Measurements from ENCODE around the gene APBB2. TPM values are rescaled to one million over a fixed set of nuclear protein-coding genes. Genes with fewer than 3 reads are reported as not detected.

APBB2 gene
- total RNA-seq, 1 donor from 2014 or later, result 63.2 TPM

DNA sequence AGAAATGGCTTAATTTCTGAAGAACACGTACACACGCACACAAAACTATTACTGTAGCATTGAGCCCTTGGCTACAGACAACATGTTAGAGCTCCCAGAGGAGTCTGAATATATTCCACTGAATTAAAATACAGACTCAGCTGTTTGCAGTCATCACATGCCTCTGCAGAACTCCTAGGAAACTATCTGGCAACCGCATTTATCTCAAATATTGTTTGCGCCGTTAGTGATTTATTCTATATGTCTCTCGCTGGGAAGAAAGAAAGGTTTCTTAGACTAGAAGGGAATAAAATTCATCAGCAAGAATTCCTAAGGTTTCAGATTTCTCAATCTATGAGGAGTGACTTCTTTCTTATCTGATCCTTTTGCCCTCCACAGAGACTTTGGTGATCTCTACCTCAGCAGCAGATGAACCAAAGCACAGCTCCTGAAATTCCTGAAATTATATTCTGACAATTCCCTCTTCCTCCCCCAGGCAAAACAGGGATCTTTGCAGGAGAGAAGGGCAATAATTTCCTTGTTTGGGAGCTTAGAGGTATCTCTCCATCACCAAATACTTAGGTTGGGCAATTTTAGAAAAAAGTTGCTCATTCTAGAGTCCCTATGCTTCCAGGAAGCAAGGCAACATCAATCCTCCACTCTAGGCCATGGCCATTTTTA lies 199.2 kb downstream of the APBB2 start:
- DNase-seq (ENCODE audit: low spot score in 2 of 2, unreplicated experiment in 2 of 2), result no peak
- Mint-ChIP-seq H3K9me3 (no peaks in the 10 kb centered on the region), H3K27me3 (ENCODE audit: low read depth) (no peaks in the 10 kb centered on the region), H3K36me3 (no peaks in the 10 kb centered on the region), H3K4me3 (no peak overlapping the region), H3K27ac (peak overlapping the region; percentile 83), H3K4me1 (peaks cover 35% of the 10 kb centered on the region)
- TF ChIP-seq, protein P1, sequence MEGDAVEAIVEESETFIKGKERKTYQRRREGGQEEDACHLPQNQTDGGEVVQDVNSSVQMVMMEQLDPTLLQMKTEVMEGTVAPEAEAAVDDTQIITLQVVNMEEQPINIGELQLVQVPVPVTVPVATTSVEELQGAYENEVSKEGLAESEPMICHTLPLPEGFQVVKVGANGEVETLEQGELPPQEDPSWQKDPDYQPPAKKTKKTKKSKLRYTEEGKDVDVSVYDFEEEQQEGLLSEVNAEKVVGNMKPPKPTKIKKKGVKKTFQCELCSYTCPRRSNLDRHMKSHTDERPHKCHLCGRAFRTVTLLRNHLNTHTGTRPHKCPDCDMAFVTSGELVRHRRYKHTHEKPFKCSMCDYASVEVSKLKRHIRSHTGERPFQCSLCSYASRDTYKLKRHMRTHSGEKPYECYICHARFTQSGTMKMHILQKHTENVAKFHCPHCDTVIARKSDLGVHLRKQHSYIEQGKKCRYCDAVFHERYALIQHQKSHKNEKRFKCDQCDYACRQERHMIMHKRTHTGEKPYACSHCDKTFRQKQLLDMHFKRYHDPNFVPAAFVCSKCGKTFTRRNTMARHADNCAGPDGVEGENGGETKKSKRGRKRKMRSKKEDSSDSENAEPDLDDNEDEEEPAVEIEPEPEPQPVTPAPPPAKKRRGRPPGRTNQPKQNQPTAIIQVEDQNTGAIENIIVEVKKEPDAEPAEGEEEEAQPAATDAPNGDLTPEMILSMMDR (IDR thresholded peaks at IDR 0.05; ENCODE audit: unreplicated experiment), result no peak

DNA sequence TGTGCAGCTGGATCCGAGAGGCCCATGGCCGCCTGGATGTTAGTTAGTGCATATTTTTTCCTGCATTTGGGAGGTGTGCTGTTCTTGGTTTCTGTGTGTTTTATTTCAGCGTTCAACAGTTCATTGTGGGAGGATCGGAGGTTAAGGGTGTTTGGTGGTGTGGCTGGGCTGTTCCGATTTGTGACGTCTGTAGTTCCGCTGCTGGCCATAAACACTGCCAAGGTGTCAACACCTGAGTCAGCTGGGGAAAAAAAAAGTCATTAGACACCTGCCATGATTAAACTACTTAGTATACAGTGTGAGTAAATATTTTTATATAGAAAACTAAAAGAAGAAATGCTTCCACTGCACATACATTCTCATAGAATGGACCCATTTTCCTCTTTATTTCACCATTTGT lies 200.2 kb downstream of the APBB2 start:
- H3K9me3 Mint-ChIP-seq, result no peaks in the 10 kb centered on the region
- no peak for DNase-seq (ENCODE audit: low spot score in 2 of 2, unreplicated experiment in 2 of 2)
- no peaks in the 10 kb centered on the region for H3K36me3 Mint-ChIP-seq
- peaks cover 35% of the 10 kb centered on the region for H3K4me1 Mint-ChIP-seq
- no peak overlapping the region for H3K4me3 Mint-ChIP-seq
- no peaks in the 10 kb centered on the region for H3K27me3 Mint-ChIP-seq (ENCODE audit: low read depth)
- peak overlapping the region; percentile 51 for H3K27ac Mint-ChIP-seq
- TF ChIP-seq, protein P1 (IDR thresholded peaks at IDR 0.05; ENCODE audit: unreplicated experiment), result no peak

DNA sequence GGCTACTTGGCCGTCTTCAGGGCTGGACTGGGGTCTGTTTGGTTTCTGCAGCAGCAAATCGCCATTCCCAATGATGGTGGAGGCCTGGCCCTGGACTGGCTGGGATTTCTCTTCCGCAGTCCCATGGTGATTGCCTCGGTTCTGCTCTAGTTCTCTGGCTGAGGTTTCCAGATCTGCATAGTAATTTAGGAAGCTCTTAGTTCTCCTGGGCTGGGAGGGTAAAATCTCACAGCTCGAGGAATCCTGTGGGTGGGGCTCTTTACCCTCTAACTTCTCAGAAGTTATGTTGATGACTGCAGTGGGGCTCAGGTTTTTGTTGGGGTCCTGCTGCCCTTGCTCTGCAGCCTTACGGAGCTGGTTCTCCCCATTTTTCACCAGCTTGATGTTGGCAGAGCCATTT lies 200.6 kb downstream of the APBB2 start:
- DNase-seq (ENCODE audit: low spot score in 2 of 2, unreplicated experiment in 2 of 2), result no peak

DNA sequence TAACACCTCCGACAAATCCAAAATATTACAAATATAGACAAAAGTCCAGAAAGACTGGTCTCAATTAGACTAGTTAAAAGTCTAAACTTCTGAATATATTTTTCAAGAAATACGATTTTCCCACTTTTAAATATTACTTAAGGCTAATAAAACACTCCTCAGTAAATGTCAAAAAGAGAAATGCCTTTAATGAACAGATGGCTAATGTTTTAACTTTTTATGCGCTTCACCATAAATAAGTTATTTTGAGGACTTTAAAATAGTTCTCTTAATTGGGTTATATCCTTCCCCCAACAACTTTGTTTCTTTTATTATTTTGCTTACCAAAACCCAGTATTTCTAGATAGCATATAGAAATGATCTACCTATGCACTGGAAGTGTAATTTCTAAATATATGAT lies 201.4 kb downstream of the APBB2 start:
- no peaks in the 10 kb centered on the region for H3K36me3 Mint-ChIP-seq
- peaks cover 35% of the 10 kb centered on the region for H3K4me1 Mint-ChIP-seq
- peak overlapping the region; percentile 10 for H3K27ac Mint-ChIP-seq
- no peak for DNase-seq (ENCODE audit: low spot score in 2 of 2, unreplicated experiment in 2 of 2)
- TF ChIP-seq, protein P1 (IDR thresholded peaks at IDR 0.05; ENCODE audit: unreplicated experiment), result no peak
- no peaks in the 10 kb centered on the region for H3K9me3 Mint-ChIP-seq
- no peak overlapping the region for H3K4me3 Mint-ChIP-seq
- no peaks in the 10 kb centered on the region for H3K27me3 Mint-ChIP-seq (ENCODE audit: low read depth)

More for the DNA sequence above, 200.6 kb downstream of the APBB2 start:
- Mint-ChIP-seq H3K4me1 (peaks cover 35% of the 10 kb centered on the region), H3K27me3 (ENCODE audit: low read depth) (no peaks in the 10 kb centered on the region), H3K27ac (peak overlapping the region; percentile 51), H3K4me3 (no peak overlapping the region), H3K36me3 (no peaks in the 10 kb centered on the region), H3K9me3 (no peaks in the 10 kb centered on the region)
- TF ChIP-seq, protein P1 (IDR thresholded peaks at IDR 0.05; ENCODE audit: unreplicated experiment), result no peak

DNA sequence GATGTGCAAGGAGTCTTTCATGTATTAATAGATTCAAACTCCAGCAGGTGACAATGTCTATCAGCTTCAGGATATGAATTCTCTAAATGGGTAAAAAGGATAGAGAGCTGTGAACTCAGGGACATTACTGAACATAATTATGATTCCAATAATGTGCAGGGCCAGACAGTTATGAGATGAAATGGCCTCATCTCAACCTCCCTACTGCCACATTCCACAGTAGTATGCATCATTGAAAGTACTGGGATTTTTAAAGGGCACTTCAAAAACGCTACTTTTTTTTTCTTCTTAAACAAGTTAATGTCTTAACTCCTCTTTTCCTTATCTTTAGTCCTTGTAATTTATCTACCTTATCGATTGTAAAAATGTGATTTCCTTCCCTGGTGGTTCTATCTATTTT lies 202.0 kb downstream of the APBB2 start:
- peaks cover 35% of the 10 kb centered on the region for H3K4me1 Mint-ChIP-seq
- H3K27ac Mint-ChIP-seq, result peak overlapping the region; percentile 75
- H3K27me3 Mint-ChIP-seq (ENCODE audit: low read depth), result no peaks in the 10 kb centered on the region
- H3K4me3 Mint-ChIP-seq, result no peak overlapping the region
- DNase-seq (ENCODE audit: low spot score in 2 of 2, unreplicated experiment in 2 of 2), result no peak
- peaks cover 5% of the 10 kb centered on the region for H3K9me3 Mint-ChIP-seq
- peaks cover 4% of the 10 kb centered on the region for H3K36me3 Mint-ChIP-seq
- TF ChIP-seq, protein P1 (IDR thresholded peaks at IDR 0.05; ENCODE audit: unreplicated experiment), result no peak
